GM12878 (cell line): ENCODE measurements around the gene DRD3. TPM values are rescaled to one million over a fixed set of nuclear protein-coding genes. Genes with fewer than 3 reads are reported as not detected.

Experiments
- ATAC-seq: fragments of 200-7000 bp; cut with Tn5 transposase; 3 replicates; pipeline ENCODE4 v1.9.1; 2020; ENCODE audit warnings: mild to moderate bottlenecking, moderate library complexity
- BruUV-seq: library from RNA; stranded (reverse); fragments of 400-500 nt; replicated peaks from 2 replicates; lab custom pipeline; 2021; lab: Mats Ljungman, UMichigan
- CTCF ChIA-PET: fragments of 300-600 bp; sonication (Branson Sonifier 250); formaldehyde crosslinking; extraction: SDS; loops from one replicate; lab custom pipeline; 2021; ENCODE audit warnings: inconsistent platforms; lab: Yijun Ruan, JAX
- POLR2A ChIA-PET: fragments of 350-600 bp; formaldehyde crosslinking; extraction: SDS; loops from one replicate; lab custom pipeline; 2021; ENCODE audit warnings: inconsistent platforms; lab: Charles Lee
- RAD21 ChIA-PET: fragments of 300-600 bp; sonication (Branson Sonifier 250); formaldehyde crosslinking; loops from one replicate; lab custom pipeline; 2023; ENCODE audit warnings: antibody characterized with exemption; ENCODE audit not compliant: unreplicated experiment; lab: Charles Lee
- SMC1A ChIA-PET: fragments of 300-600 bp; sonication (Branson Sonifier 250); formaldehyde crosslinking; loops from one replicate; lab custom pipeline; 2023; ENCODE audit not compliant: unreplicated experiment, uncharacterized antibody; lab: Charles Lee
- DNase-seq: peaks from one replicate; pipeline ENCODE4 v3.0.0-alpha.2; 2011; ENCODE audit warnings: low read depth, low spot score
- FAIRE-seq: peaks from 3 replicates; lab custom pipeline; 2011; peaks lifted over from hg19 to GRCh38; lab: Jason Lieb, UNC
- H2AFZ ChIP-seq: 2 replicates; pipeline ENCODE4 v1.6.0; 2011; ENCODE audit warnings: low read depth, low read length, control low read depth; ENCODE audit not compliant: control insufficient read depth
- H3K27ac ChIP-seq: 2 replicates; pipeline ENCODE4 v1.5.1; 2011; ENCODE audit warnings: control low read depth; ENCODE audit not compliant: control insufficient read depth, insufficient read depth
- H3K27me3 ChIP-seq, 2 experiments: replicated peaks in 1 of 2; 2 replicates each; pipeline versions ENCODE4 v1.6.0 to v1.6.1; 2011; ENCODE audit warnings: low read length in 1 of 2; ENCODE audit not compliant: control insufficient read depth in 2 of 2, insufficient read depth in 2 of 2
- H3K36me3 ChIP-seq, 2 experiments: 2 replicates each; pipeline ENCODE4 v1.5.1; 2011; ENCODE audit warnings: low read length in 1 of 2; ENCODE audit not compliant: control insufficient read depth in 2 of 2, insufficient read depth in 2 of 2
- H3K4me1 ChIP-seq: 2 replicates; pipeline ENCODE4 v1.6.1; 2011; ENCODE audit warnings: mild to moderate bottlenecking, low read length, moderate library complexity, mixed read lengths; ENCODE audit not compliant: control insufficient read depth, insufficient read depth
- H3K4me2 ChIP-seq: 2 replicates; pipeline ENCODE4 v1.6.0; 2011; ENCODE audit warnings: control low read depth; ENCODE audit not compliant: control insufficient read depth, insufficient read depth
- H3K4me3 ChIP-seq: fragments of 200-600 bp; sonication (generic); 2 replicates; pipeline ENCODE4 v1.5.1; 2016
- H3K79me2 ChIP-seq: 2 replicates; pipeline ENCODE4 v1.6.0; 2011; ENCODE audit warnings: low read length; ENCODE audit not compliant: control insufficient read depth, insufficient read depth
- H3K9ac ChIP-seq: 2 replicates; pipeline ENCODE4 v1.8.0; 2011; ENCODE audit warnings: low read length, control low read depth, mixed read lengths; ENCODE audit not compliant: control insufficient read depth, insufficient read depth
- H3K9me3 ChIP-seq: replicated peaks from 3 replicates; pipeline ENCODE4 v1.5.1; 2011; ENCODE audit warnings: mild to moderate bottlenecking, low read length; ENCODE audit not compliant: control insufficient read depth, insufficient read depth
- H4K20me1 ChIP-seq: 2 replicates; pipeline ENCODE4 v1.6.0; 2011; ENCODE audit not compliant: control insufficient read depth, insufficient read depth
- ATF7 ChIP-seq: fragments of 450-650 bp; IDR thresholded peaks from 2 replicates; pipeline ENCODE4 v1.6.1; 2016; ENCODE audit warnings: low read depth, mild to moderate bottlenecking
- CREM ChIP-seq: IDR thresholded peaks from 2 replicates; pipeline ENCODE4 v1.6.1; 2014; ENCODE audit warnings: antibody characterized with exemption, low read depth
- NR2F1 ChIP-seq: fragments of 450-650 bp; conservative IDR thresholded peaks from 2 replicates; pipeline ENCODE4 v1.6.1; 2017; ENCODE audit warnings: mild to moderate bottlenecking
- SMAD1 ChIP-seq: fragments of 450-650 bp; IDR thresholded peaks from 2 replicates; pipeline ENCODE4 v1.6.1; 2018; ENCODE audit warnings: mild to moderate bottlenecking, low read depth; ENCODE audit not compliant: partially characterized antibody
- SP1 ChIP-seq: IDR thresholded peaks from one replicate; pipeline ENCODE4 v1.6.1; 2011; ENCODE audit warnings: low read depth, low read length
- TCF3 ChIP-seq: IDR thresholded peaks from 2 replicates; pipeline ENCODE4 v1.6.1; 2012; ENCODE audit warnings: low read depth, mild to moderate bottlenecking, low read length, borderline replicate concordance; ENCODE audit not compliant: insufficient read depth
- ZNF592 ChIP-seq: fragments of 450-650 bp; IDR thresholded peaks from 2 replicates; pipeline ENCODE4 v1.6.1; 2017; ENCODE audit warnings: mild to moderate bottlenecking, moderate library complexity
- ZNF622 ChIP-seq: fragments of 450-650 bp; IDR thresholded peaks from 2 replicates; pipeline ENCODE4 v1.6.1; 2017; ENCODE audit warnings: mild to moderate bottlenecking, inconsistent platforms
- ZSCAN29 ChIP-seq: fragments of 450-650 bp; IDR thresholded peaks from 2 replicates; pipeline ENCODE4 v1.6.1; 2017; ENCODE audit warnings: mild to moderate bottlenecking, moderate library complexity
- WGBS: methylation state at CpG from one replicate; pipeline ENCODE4 v1.1.6; 2016; ENCODE audit warnings: low lambda C conversion rate; ENCODE audit not compliant: insufficient replicate concordance, insufficient coverage; ENCODE audit errors: missing lambda C conversion rate; 5-methylcytosine and 5-hydroxymethylcytosine counted together
- in situ Hi-C: fragments of 300-500 bp; cut with MboI; formaldehyde crosslinking; loops from 9 replicates; pipeline ENCODE4 v1.14.3; 2018; ENCODE audit warnings: mixed read lengths
- intact Hi-C: fragments of 100-400 bp; cut with micrococcal nuclease; formaldehyde crosslinking; loops from one replicate; pipeline ENCODE4 v1.14.2; 2022; ENCODE audit not compliant: unreplicated experiment
- polyA plus RNA-seq, 11 experiments: library from polyadenylated mRNA; depleted of rRNA in 4 of 11; unstranded in 6 of 11; stranded (reverse) in 5 of 11; fragments of >200 nt; fragmentation: Nextera tagmentation in 4 of 11; fragmentation: Illumina TruSeq in 1 of 11; extraction: Ambion mirVana in 4 of 11; extraction: Trizol in 1 of 11; gene quantifications; 1 replicate in 1 of 11; 2 replicates in 10 of 11; pipeline versions ENCODE4 v1.2.1 to v1.2.3, GENCODE V29; 2011 to 2016; ENCODE audit warnings: inconsistent platforms in 2 of 11, missing spikeins in 2 of 11, low read depth in 1 of 11
- total RNA-seq, 4 experiments: library from RNA; depleted of rRNA in 3 of 4; stranded (reverse); fragments of >200 nt in 3 of 4; fragmentation: Illumina TruSeq in 1 of 4; extraction: Trizol in 1 of 4; gene quantifications; 2 replicates each; pipeline versions ENCODE4 v1.2.1 to v1.2.3, GENCODE V29; 2013 to 2021
- TF ChIP-seq, protein P1 (sequence below): IDR thresholded peaks from 2 replicates; pipeline ENCODE4 v1.6.1; 2012; ENCODE audit warnings: improper control_type of control experiment, low read depth, low read length; ENCODE audit not compliant: insufficient replicate concordance
- TF ChIP-seq, protein P2 (sequence below): fragments of 450-650 bp; formaldehyde crosslinking; IDR thresholded peaks from 2 replicates; pipeline ENCODE4 v1.5.0; 2022; ENCODE audit warnings: mild to moderate bottlenecking, missing genetic modification characterization

DRD3 gene
- total and polyA plus RNA-seq, 10 of the 15 experiments (the other 5 are each of a cell fraction or from before 2014, with no cell fraction given), result not detected

DNA sequence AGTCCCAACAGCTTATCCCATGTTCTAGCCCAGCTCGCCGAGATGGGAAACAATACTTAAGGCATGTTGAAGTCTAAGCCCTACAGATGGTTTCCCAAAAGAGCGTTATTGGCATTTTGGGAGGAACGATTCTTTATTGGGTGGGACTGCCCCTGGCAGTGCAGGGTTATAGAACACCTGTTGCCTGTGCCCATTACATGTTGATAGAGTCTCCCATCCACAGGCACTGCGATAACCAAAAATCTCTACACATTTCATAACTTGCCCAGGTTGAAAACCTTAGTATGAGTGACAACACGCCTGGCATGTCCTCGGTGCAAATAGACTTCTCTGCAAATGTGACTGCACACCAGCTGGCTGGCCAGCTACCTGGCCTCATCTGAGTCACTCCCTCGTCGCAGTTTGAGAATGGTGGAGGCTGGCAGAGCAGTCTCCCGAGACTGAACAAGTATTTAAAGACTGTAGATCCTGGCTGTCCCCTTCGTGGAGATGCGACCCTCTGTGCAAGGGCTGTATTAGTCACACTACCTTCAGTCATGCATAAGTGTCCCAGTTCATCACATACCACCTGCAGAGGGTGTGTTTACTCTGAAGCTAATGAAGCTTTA lies 39.8 kb upstream of the DRD3 start:
- DNase-seq, result no peak
- Histone ChIP-seq H2AFZ (no peak overlapping the region), H3K9me3 (no peaks in the 10 kb centered on the region), H3K27me3 (no peaks in the 10 kb centered on the region), H3K36me3 (no peaks in the 10 kb centered on the region), H3K27ac (no peak overlapping the region), H3K79me2 (no peaks in the 10 kb centered on the region), H3K4me1 (peaks cover 18% of the 10 kb centered on the region), H3K9ac (no peak overlapping the region), H4K20me1 (no peaks in the 10 kb centered on the region), H3K4me3 (no peak overlapping the region), H3K4me2 (no peak overlapping the region)
- ChIA-PET CTCF (interaction anchor here (0.8 to 1.4 kb wide), 2 partner anchors 9 to 72 kb away, joined by 3 to 7 read pairs; no protein-coding TSS in a partner anchor), SMC1A (interaction anchor here (0.5 to 1.3 kb wide), 2 partner anchors 154 to 482 kb away, joined by 3 read pairs; no protein-coding TSS in a partner anchor), RAD21 (no interaction called here), POLR2A (no interaction called here)
- WGBS, result 29% methylated on average over 12 of the region's 12 CpGs
- BruUV-seq, result no TSS peak
- ATAC-seq, result no peak
- in situ Hi-C loops, result no loop called here
- intact Hi-C loops, result loop anchor here (10.0 kb wide), 1 partner anchor 474 kb away; the partner anchor contains the start of genes ATP6V1A and NAA50
- no peak for FAIRE-seq
- TF ChIP-seq ZSCAN29 (no peak), ZNF622 (no peak), TCF3 (no peak), ZNF592 (no peak), ATF7 (no peak), NR2F1 (no peak), CREM (no peak), SP1 (no peak), SMAD1 (no peak)
- TF ChIP-seq, protein P1, sequence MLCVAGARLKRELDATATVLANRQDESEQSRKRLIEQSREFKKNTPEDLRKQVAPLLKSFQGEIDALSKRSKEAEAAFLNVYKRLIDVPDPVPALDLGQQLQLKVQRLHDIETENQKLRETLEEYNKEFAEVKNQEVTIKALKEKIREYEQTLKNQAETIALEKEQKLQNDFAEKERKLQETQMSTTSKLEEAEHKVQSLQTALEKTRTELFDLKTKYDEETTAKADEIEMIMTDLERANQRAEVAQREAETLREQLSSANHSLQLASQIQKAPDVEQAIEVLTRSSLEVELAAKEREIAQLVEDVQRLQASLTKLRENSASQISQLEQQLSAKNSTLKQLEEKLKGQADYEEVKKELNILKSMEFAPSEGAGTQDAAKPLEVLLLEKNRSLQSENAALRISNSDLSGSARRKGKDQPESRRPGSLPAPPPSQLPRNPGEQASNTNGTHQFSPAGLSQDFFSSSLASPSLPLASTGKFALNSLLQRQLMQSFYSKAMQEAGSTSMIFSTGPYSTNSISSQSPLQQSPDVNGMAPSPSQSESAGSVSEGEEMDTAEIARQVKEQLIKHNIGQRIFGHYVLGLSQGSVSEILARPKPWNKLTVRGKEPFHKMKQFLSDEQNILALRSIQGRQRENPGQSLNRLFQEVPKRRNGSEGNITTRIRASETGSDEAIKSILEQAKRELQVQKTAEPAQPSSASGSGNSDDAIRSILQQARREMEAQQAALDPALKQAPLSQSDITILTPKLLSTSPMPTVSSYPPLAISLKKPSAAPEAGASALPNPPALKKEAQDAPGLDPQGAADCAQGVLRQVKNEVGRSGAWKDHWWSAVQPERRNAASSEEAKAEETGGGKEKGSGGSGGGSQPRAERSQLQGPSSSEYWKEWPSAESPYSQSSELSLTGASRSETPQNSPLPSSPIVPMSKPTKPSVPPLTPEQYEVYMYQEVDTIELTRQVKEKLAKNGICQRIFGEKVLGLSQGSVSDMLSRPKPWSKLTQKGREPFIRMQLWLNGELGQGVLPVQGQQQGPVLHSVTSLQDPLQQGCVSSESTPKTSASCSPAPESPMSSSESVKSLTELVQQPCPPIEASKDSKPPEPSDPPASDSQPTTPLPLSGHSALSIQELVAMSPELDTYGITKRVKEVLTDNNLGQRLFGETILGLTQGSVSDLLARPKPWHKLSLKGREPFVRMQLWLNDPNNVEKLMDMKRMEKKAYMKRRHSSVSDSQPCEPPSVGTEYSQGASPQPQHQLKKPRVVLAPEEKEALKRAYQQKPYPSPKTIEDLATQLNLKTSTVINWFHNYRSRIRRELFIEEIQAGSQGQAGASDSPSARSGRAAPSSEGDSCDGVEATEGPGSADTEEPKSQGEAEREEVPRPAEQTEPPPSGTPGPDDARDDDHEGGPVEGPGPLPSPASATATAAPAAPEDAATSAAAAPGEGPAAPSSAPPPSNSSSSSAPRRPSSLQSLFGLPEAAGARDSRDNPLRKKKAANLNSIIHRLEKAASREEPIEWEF, result no peak
- TF ChIP-seq, protein P2, sequence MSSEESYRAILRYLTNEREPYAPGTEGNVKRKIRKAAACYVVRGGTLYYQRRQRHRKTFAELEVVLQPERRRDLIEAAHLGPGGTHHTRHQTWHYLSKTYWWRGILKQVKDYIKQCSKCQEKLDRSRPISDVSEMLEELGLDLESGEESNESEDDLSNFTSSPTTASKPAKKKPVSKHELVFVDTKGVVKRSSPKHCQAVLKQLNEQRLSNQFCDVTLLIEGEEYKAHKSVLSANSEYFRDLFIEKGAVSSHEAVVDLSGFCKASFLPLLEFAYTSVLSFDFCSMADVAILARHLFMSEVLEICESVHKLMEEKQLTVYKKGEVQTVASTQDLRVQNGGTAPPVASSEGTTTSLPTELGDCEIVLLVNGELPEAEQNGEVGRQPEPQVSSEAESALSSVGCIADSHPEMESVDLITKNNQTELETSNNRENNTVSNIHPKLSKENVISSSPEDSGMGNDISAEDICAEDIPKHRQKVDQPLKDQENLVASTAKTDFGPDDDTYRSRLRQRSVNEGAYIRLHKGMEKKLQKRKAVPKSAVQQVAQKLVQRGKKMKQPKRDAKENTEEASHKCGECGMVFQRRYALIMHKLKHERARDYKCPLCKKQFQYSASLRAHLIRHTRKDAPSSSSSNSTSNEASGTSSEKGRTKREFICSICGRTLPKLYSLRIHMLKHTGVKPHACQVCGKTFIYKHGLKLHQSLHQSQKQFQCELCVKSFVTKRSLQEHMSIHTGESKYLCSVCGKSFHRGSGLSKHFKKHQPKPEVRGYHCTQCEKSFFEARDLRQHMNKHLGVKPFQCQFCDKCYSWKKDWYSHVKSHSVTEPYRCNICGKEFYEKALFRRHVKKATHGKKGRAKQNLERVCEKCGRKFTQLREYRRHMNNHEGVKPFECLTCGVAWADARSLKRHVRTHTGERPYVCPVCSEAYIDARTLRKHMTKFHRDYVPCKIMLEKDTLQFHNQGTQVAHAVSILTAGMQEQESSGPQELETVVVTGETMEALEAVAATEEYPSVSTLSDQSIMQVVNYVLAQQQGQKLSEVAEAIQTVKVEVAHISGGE (CRISPR knock-in tag), result no peak
